Measurements from ENCODE around the gene LDB2. TPM values are rescaled to one million over a fixed set of nuclear protein-coding genes. Genes with fewer than 3 reads are reported as not detected.

Gene LDB2
- total and polyA plus RNA-seq, 4 donors = 11.0 to 128 (median 55.7) TPM

GRCh38 chr4:16812041-16812440 lies 86.4 kb downstream of the LDB2 start:
- WGBS, 2 donors = 89 to 94% methylated on average over 3 of the region's 3 CpGs
- intact Hi-C loops (cut with DNase I) = no loop called here
- no peak for DNase-seq
- no peaks in the 10 kb centered on the region for H3K36me3 ChIP-seq (ENCODE audit: control insufficient read depth in 1 of 2, insufficient read depth in 2 of 2, low read length in 1 of 2)
- H3K27ac ChIP-seq (ENCODE audit: low read depth in 1 of 2, low read length in 2 of 2) = no peak overlapping the region
- H3K4me3 ChIP-seq (ENCODE audit: low read length in 2 of 2) = no peak overlapping the region
- H3K4me1 ChIP-seq (ENCODE audit: control insufficient read depth in 1 of 2, insufficient read depth in 2 of 2, low read length in 2 of 2) = no peaks in the 10 kb centered on the region
- ATAC-seq (ENCODE audit: low FRiP score) = no peak
- no peaks in the 10 kb centered on the region for H3K9me3 ChIP-seq (ENCODE audit: control insufficient read depth, low read length)
- no peaks in the 10 kb centered on the region for H3K27me3 ChIP-seq (ENCODE audit: control insufficient read depth in 1 of 2, insufficient read depth in 2 of 2, low read length in 1 of 2)

- WGBS, 2 donors = 82 to 84% methylated on average over 3 of the region's 3 CpGs
- Histone ChIP-seq H3K27ac (ENCODE audit: low read depth in 1 of 2, low read length in 2 of 2) (no peak overlapping the region), H3K9me3 (ENCODE audit: control insufficient read depth, low read length) (peaks cover 1% of the 10 kb centered on the region), H3K4me1 (ENCODE audit: control insufficient read depth in 1 of 2, insufficient read depth in 2 of 2, low read length in 2 of 2) (no peaks in the 10 kb centered on the region), H3K27me3 (ENCODE audit: control insufficient read depth in 1 of 2, insufficient read depth in 2 of 2, low read length in 1 of 2) (no peaks in the 10 kb centered on the region), H3K4me3 (ENCODE audit: low read length in 2 of 2) (no peak overlapping the region), H3K36me3 (ENCODE audit: control insufficient read depth in 1 of 2, insufficient read depth in 2 of 2, low read length in 1 of 2) (no peaks in the 10 kb centered on the region)
- intact Hi-C loops (cut with DNase I) = no loop called here
- DNase-seq (no peak), ATAC-seq (ENCODE audit: low FRiP score) (no peak)
Observed at GRCh38 chr4:16809943-16810342, 88.5 kb downstream of the LDB2 start.

DNA sequence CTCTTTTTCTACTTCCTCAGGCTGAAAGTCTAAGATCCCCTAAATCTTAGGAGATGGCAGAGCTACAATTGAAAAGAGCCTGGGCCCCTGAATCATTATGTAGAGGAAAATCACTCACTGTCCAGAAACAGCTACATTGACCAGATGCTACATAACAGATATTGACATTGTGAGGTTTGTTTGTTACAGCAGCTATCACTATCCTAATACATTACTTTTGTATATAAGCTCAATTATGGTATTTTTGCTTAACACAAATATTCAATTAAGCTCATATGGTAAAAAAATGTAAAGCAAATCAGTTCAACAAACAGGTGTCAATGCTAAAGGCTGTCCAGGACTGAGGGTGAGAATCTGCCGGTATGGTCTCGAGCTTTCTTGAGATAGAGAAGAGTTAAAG lies 89.4 kb downstream of the LDB2 start:
- no peaks in the 10 kb centered on the region for H3K36me3 ChIP-seq (ENCODE audit: control insufficient read depth in 1 of 2, insufficient read depth in 2 of 2, low read length in 1 of 2)
- no peak for DNase-seq
- H3K27ac ChIP-seq (ENCODE audit: low read depth in 1 of 2, low read length in 2 of 2) = no peak overlapping the region
- 98 to 99% methylated on average over 2 of the region's 2 CpGs for WGBS, 2 donors
- peaks cover 1% of the 10 kb centered on the region for H3K9me3 ChIP-seq (ENCODE audit: control insufficient read depth, low read length)
- no peaks in the 10 kb centered on the region for H3K4me1 ChIP-seq (ENCODE audit: control insufficient read depth in 1 of 2, insufficient read depth in 2 of 2, low read length in 2 of 2)
- no peak overlapping the region for H3K4me3 ChIP-seq (ENCODE audit: low read length in 2 of 2)
- intact Hi-C loops (cut with DNase I) = no loop called here
- ATAC-seq (ENCODE audit: low FRiP score) = no peak
- no peaks in the 10 kb centered on the region for H3K27me3 ChIP-seq (ENCODE audit: control insufficient read depth in 1 of 2, insufficient read depth in 2 of 2, low read length in 1 of 2)

DNA sequence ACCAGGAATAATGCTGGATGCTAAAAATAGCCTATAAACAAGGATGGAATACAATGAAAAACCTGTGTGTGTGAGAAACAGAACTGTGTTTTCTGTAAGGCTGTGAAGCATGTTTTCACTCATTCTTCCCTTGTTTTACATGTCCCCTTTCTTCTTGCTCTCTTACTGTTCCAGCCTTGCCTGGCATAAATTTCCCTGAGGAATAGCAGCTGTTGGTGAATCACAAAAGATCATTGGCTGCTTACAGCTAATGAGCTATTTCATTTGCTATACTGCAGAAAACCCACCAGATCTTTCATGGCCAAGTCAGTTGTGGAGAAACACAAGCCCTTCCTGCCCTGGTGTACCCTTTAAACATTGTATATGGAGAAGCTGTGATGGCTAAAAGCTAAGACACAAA lies 91.1 kb downstream of the LDB2 start:
- no peaks in the 10 kb centered on the region for H3K27me3 ChIP-seq (ENCODE audit: control insufficient read depth in 1 of 2, insufficient read depth in 2 of 2, low read length in 1 of 2)
- no peaks in the 10 kb centered on the region for H3K4me1 ChIP-seq (ENCODE audit: control insufficient read depth in 1 of 2, insufficient read depth in 2 of 2, low read length in 2 of 2)
- no peak for DNase-seq
- intact Hi-C loops (cut with DNase I) = no loop called here
- no peaks in the 10 kb centered on the region for H3K36me3 ChIP-seq (ENCODE audit: control insufficient read depth in 1 of 2, insufficient read depth in 2 of 2, low read length in 1 of 2)
- no peak for ATAC-seq (ENCODE audit: low FRiP score)
- peaks cover 1% of the 10 kb centered on the region for H3K9me3 ChIP-seq (ENCODE audit: control insufficient read depth, low read length)
- no peak overlapping the region for H3K27ac ChIP-seq (ENCODE audit: low read depth in 1 of 2, low read length in 2 of 2)
- no peak overlapping the region for H3K4me3 ChIP-seq (ENCODE audit: low read length in 2 of 2)

DNA sequence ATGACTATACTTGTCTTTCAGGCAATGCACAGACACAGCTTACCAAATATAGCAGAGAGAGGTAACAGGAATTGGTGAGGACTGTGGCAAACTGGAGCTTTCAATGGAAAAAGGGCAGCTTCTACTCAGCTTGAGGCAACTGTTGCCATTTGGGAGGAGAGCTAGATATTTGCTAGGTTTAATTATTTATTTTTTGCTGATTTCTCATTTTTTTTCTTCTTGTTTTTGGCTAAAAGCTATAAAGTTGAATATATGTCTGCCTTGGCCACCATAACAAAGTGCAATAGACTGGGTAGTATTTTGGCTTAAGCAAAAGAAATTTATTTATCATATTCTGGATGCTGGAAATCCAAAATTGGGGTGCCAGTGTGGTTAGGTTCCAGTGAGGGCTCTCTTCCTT lies 93.9 kb downstream of the LDB2 start:
- intact Hi-C loops (cut with DNase I) = no loop called here
- Histone ChIP-seq H3K36me3 (ENCODE audit: control insufficient read depth in 1 of 2, insufficient read depth in 2 of 2, low read length in 1 of 2) (no peaks in the 10 kb centered on the region), H3K4me3 (ENCODE audit: low read length in 2 of 2) (no peak overlapping the region), H3K4me1 (ENCODE audit: control insufficient read depth in 1 of 2, insufficient read depth in 2 of 2, low read length in 2 of 2) (no peaks in the 10 kb centered on the region), H3K27me3 (ENCODE audit: control insufficient read depth in 1 of 2, insufficient read depth in 2 of 2, low read length in 1 of 2) (no peaks in the 10 kb centered on the region), H3K27ac (ENCODE audit: low read depth in 1 of 2, low read length in 2 of 2) (no peak overlapping the region), H3K9me3 (ENCODE audit: control insufficient read depth, low read length) (peaks cover 1% of the 10 kb centered on the region)
- no peak for ATAC-seq (ENCODE audit: low FRiP score)
- DNase-seq = no peak

GRCh38 chr4:16802044-16802443 lies 96.4 kb downstream of the LDB2 start:
- peaks cover 1% of the 10 kb centered on the region for H3K9me3 ChIP-seq (ENCODE audit: control insufficient read depth, low read length)
- H3K27me3 ChIP-seq (ENCODE audit: control insufficient read depth in 1 of 2, insufficient read depth in 2 of 2, low read length in 1 of 2) = no peaks in the 10 kb centered on the region
- H3K4me3 ChIP-seq (ENCODE audit: low read length in 2 of 2) = no peak overlapping the region
- intact Hi-C loops (cut with DNase I) = no loop called here
- DNase-seq (no peak), ATAC-seq (ENCODE audit: low FRiP score) (no peak)
- no peak overlapping the region for H3K27ac ChIP-seq (ENCODE audit: low read depth in 1 of 2, low read length in 2 of 2)
- no peaks in the 10 kb centered on the region for H3K36me3 ChIP-seq (ENCODE audit: control insufficient read depth in 1 of 2, insufficient read depth in 2 of 2, low read length in 1 of 2)
- 90 to 92% methylated on average over 3 of the region's 3 CpGs for WGBS, 2 donors
- H3K4me1 ChIP-seq (ENCODE audit: control insufficient read depth in 1 of 2, insufficient read depth in 2 of 2, low read length in 2 of 2) = no peaks in the 10 kb centered on the region

GRCh38 chr4:16801356-16801755 lies 97.1 kb downstream of the LDB2 start:
- intact Hi-C loops (cut with DNase I) = no loop called here
- Histone ChIP-seq H3K4me3 (ENCODE audit: low read length in 2 of 2) (no peak overlapping the region), H3K36me3 (ENCODE audit: control insufficient read depth in 1 of 2, insufficient read depth in 2 of 2, low read length in 1 of 2) (no peaks in the 10 kb centered on the region), H3K27me3 (ENCODE audit: control insufficient read depth in 1 of 2, insufficient read depth in 2 of 2, low read length in 1 of 2) (no peaks in the 10 kb centered on the region), H3K4me1 (ENCODE audit: control insufficient read depth in 1 of 2, insufficient read depth in 2 of 2, low read length in 2 of 2) (no peaks in the 10 kb centered on the region), H3K27ac (ENCODE audit: low read depth in 1 of 2, low read length in 2 of 2) (no peak overlapping the region), H3K9me3 (ENCODE audit: control insufficient read depth, low read length) (peaks cover 1% of the 10 kb centered on the region)
- 89 to 93% methylated on average over 3 of the region's 3 CpGs for WGBS, 2 donors
- DNase-seq = no peak
- ATAC-seq (ENCODE audit: low FRiP score) = no peak

DNA sequence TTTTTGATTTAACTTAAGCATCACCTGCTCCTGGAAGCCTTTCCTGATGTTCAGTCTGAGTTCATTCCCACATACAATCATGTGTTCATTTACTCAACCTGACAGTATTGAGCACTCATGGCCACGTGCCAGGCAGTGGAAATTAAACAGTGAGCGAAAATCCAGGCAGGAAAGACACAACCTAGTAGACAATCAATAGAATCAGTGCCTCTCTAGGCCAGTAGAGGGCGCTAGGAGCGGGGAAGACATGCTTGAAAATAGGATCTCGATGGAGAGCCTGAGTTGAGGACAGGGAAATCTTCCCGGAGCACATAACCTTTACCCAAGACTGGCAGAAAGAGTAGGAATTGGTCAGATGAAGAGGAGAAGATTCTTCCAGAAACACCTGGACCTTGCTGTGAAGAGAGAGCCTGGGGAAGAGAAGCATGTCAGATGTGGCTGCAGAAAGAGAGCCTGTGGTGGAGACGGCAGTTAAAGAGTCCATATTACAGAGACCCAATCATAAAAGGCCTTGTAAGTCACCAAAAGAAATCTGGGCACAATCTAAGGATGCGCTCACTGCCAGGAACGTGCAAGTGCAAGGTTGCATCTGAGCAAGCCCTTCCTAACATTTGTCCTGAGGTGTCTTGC lies 103.5 kb downstream of the LDB2 start:
- no peaks in the 10 kb centered on the region for H3K36me3 ChIP-seq (ENCODE audit: control insufficient read depth in 1 of 2, insufficient read depth in 2 of 2, low read length in 1 of 2)
- H3K27ac ChIP-seq (ENCODE audit: low read depth in 1 of 2, low read length in 2 of 2) = no peak overlapping the region
- ATAC-seq (ENCODE audit: low FRiP score) (peak; percentile 58), DNase-seq (peak in 1 of 2 donors; percentile 53)
- WGBS, 2 donors = 47 to 50% methylated on average over 9 of the region's 9 CpGs
- H3K9me3 ChIP-seq (ENCODE audit: control insufficient read depth, low read length) = no peaks in the 10 kb centered on the region
- no peaks in the 10 kb centered on the region for H3K27me3 ChIP-seq (ENCODE audit: control insufficient read depth in 1 of 2, insufficient read depth in 2 of 2, low read length in 1 of 2)
- H3K4me1 ChIP-seq (ENCODE audit: control insufficient read depth in 1 of 2, insufficient read depth in 2 of 2, low read length in 2 of 2) = no peaks in the 10 kb centered on the region
- H3K4me3 ChIP-seq (ENCODE audit: low read length in 2 of 2) = no peak overlapping the region
- intact Hi-C loops (cut with DNase I) = loop anchor here (5.0 to 10.0 kb wide), 2 partner anchors 530 to 532 kb away; no protein-coding TSS in a partner anchor

DNA sequence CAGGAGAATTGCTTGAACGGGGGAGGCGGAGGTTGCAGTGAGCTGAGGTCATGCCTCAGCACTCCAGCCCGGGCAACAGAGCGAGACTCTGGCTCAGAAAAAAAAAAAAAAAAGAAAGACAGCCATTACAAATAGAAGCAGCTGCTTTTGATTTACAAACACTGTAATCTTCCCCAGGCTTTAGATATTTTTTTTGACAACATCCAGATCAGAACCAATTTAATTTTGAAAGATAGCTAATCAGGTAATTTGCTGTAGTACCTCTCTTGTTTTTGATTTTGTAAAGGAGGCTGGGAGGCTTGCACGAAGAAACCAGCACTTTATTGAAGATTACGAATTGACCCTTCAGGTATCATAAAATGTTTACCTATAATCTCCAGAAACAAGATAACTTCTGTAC lies 107.0 kb downstream of the LDB2 start:
- DNase-seq (no peak), ATAC-seq (ENCODE audit: low FRiP score) (no peak)
- intact Hi-C loops (cut with DNase I) = loop anchor here in 1 of 2 donors (10.0 kb wide), 1 partner anchor 533 kb away; no protein-coding TSS in a partner anchor
- no peak overlapping the region for H3K4me3 ChIP-seq (ENCODE audit: low read length in 2 of 2)
- no peaks in the 10 kb centered on the region for H3K9me3 ChIP-seq (ENCODE audit: control insufficient read depth, low read length)
- 70 to 75% methylated on average over 6 of the region's 6 CpGs for WGBS, 2 donors
- H3K27ac ChIP-seq (ENCODE audit: low read depth in 1 of 2, low read length in 2 of 2) = no peak overlapping the region
- no peaks in the 10 kb centered on the region for H3K36me3 ChIP-seq (ENCODE audit: control insufficient read depth in 1 of 2, insufficient read depth in 2 of 2, low read length in 1 of 2)
- no peaks in the 10 kb centered on the region for H3K4me1 ChIP-seq (ENCODE audit: control insufficient read depth in 1 of 2, insufficient read depth in 2 of 2, low read length in 2 of 2)
- no peaks in the 10 kb centered on the region for H3K27me3 ChIP-seq (ENCODE audit: control insufficient read depth in 1 of 2, insufficient read depth in 2 of 2, low read length in 1 of 2)
